Naive thymus-derived CD4-positive, alpha-beta T cell (primary cell): Measurements from ENCODE around the gene EPB41L2. TPM values are rescaled to one million over a fixed set of nuclear protein-coding genes. Genes with fewer than 3 reads are reported as not detected.

Experiments used
- ATAC-seq: fragments of 150-1000 bp; cut with Tn5 transposase; 2 replicates; pipeline ENCODE4 v1.10.0; 2021; ENCODE audit warnings: mild to moderate bottlenecking, moderate library complexity
- CTCF ChIA-PET: fragments of 350-600 bp; sonication (Branson Sonifier 250); formaldehyde crosslinking; loops from one replicate; lab custom pipeline; 2021; ENCODE audit warnings: antibody characterized with exemption; lab: Charles Lee
- POLR2A ChIA-PET: fragments of 350-600 bp; sonication (Branson Sonifier 250); formaldehyde crosslinking; loops from one replicate; lab custom pipeline; 2021; ENCODE audit warnings: antibody characterized with exemption, inconsistent platforms; lab: Charles Lee
- DNase-seq, 9 donors: peaks; one replicate each; pipeline versions ENCODE4 v3.0.0 to v3.0.0-alpha.2; 2020 to 2022; ENCODE audit warnings: mixed read lengths in 1 of 9
- H3K27ac ChIP-seq: one replicate; pipeline ENCODE4 v1.7.0; 2013; ENCODE audit warnings: mild to moderate bottlenecking, low read depth, low read length, moderate library complexity
- H3K27me3 ChIP-seq, 2 donors: one replicate each; pipeline ENCODE4 v1.7.0; 2013; ENCODE audit warnings: low read length in 2 of 2, mild to moderate bottlenecking in 2 of 2, moderate library complexity in 2 of 2; ENCODE audit not compliant: control insufficient read depth in 2 of 2, insufficient read depth in 2 of 2
- H3K36me3 ChIP-seq, 3 experiments: 1 replicate in 2 of 3; 2 replicates in 1 of 3; pipeline ENCODE4 v1.7.0; 2013; ENCODE audit warnings: low read length in 3 of 3, mild to moderate bottlenecking in 3 of 3, moderate library complexity in 1 of 3; ENCODE audit not compliant: insufficient read depth in 3 of 3, control insufficient read depth in 2 of 3
- H3K4me1 ChIP-seq, 2 donors: one replicate each; pipeline ENCODE4 v1.7.0; 2013; ENCODE audit warnings: low read length in 2 of 2, mild to moderate bottlenecking in 2 of 2, moderate library complexity in 1 of 2; ENCODE audit not compliant: control insufficient read depth in 2 of 2, insufficient read depth in 2 of 2
- H3K4me3 ChIP-seq: 2 replicates; pipeline ENCODE4 v1.7.0; 2013; ENCODE audit warnings: mild to moderate bottlenecking, low read length
- H3K9me3 ChIP-seq, 3 experiments: 1 replicate in 2 of 3; 2 replicates in 1 of 3; pipeline ENCODE4 v1.7.0; 2013; ENCODE audit warnings: low read length in 3 of 3; ENCODE audit not compliant: control insufficient read depth in 2 of 3
- H3K27ac Mint-ChIP-seq, 9 donors: one replicate each; pipeline ENCODE4 v1.8.0; 2020 to 2022; ENCODE audit warnings: mixed read lengths in 9 of 9, mild to moderate bottlenecking in 8 of 9, moderate library complexity in 5 of 9, inconsistent platforms in 2 of 9
- H3K27me3 Mint-ChIP-seq, 5 donors: one replicate each; pipeline ENCODE4 v1.8.0; 2021 to 2022; ENCODE audit warnings: mixed read lengths in 5 of 5, mild to moderate bottlenecking in 1 of 5
- H3K36me3 Mint-ChIP-seq, 5 donors: one replicate each; pipeline ENCODE4 v1.8.0; 2020 to 2022; ENCODE audit warnings: mixed read lengths in 5 of 5, mild to moderate bottlenecking in 3 of 5, inconsistent platforms in 1 of 5
- H3K4me1 Mint-ChIP-seq, 7 donors: one replicate each; pipeline ENCODE4 v1.8.0; 2020 to 2022; ENCODE audit warnings: mixed read lengths in 7 of 7, mild to moderate bottlenecking in 3 of 7, inconsistent platforms in 1 of 7
- H3K4me3 Mint-ChIP-seq, 10 donors: one replicate each; pipeline ENCODE4 v1.8.0; 2020 to 2022; ENCODE audit warnings: mild to moderate bottlenecking in 10 of 10, mixed read lengths in 10 of 10, moderate library complexity in 6 of 10, inconsistent platforms in 2 of 10
- H3K9me3 Mint-ChIP-seq, 11 donors: one replicate each; pipeline ENCODE4 v1.8.0; 2020 to 2022; ENCODE audit warnings: mixed read lengths in 11 of 11, mild to moderate bottlenecking in 4 of 11, inconsistent platforms in 1 of 11, moderate library complexity in 1 of 11
- intact Hi-C, 2 donors: fragments of 100-400 bp; cut with micrococcal nuclease; formaldehyde crosslinking; loops; one replicate each; pipeline ENCODE4 v1.15.1; 2023
- polyA plus RNA-seq, 2 donors: library from polyadenylated mRNA; unstranded; fragments of 300-500 nt; fragmentation: Illumina TruSeq; gene quantifications; one replicate each; pipeline ENCODE4 v1.2.3, GENCODE V29; 2021
- total RNA-seq, 6 experiments: library from RNA in 5 of 6; stranded (reverse) in 5 of 6; gene quantifications; 1 replicate in 5 of 6; 2 replicates in 1 of 6; pipeline ENCODE4 v1.2.3 and lab custom pipeline; 2021 to 2026

Gene EPB41L2
- total and polyA plus RNA-seq, 7 experiments from 2014 or later, result 4.6 to 26.9 (median 12.3) TPM

DNA sequence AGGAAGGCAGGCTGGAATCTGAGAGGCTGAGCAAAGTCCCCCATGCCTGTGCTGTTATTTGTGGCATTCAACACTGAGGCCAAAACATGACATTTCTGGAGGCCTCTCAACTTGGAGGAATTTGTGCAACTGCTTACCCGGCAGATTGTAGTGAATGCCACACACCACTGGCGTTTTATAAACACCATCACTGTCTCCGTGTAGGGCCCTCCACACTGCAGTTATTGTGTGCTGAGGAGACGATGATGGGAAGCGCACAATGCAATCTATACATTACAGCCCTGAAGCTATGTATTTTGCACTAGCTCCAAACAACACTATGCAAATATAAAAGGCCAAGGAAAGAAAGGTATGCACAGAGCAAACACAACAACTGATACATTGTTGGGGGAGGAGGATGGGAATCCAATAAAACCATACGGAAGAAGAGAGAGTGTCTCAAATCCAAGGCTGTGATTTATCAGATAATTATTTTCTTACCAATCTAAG, 129.3 kb downstream of the EPB41L2 start:
- Mint-ChIP-seq H3K4me1 (peaks cover 0 to 2% (median 0%) of the 10 kb centered on the region in 7 donors), H3K27me3 (peaks cover 0 to 2% (median 0%) of the 10 kb centered on the region in 5 donors), H3K9me3 (peaks cover 0 to 4% (median 0%) of the 10 kb centered on the region in 11 donors), H3K36me3 (peaks cover 0 to 5% (median 2%) of the 10 kb centered on the region in 5 donors), H3K4me3 (no peak overlapping the region), H3K27ac (no peak overlapping the region)
- H3K4me1 ChIP-seq, result no peaks in the 10 kb centered on the region
- POLR2A ChIA-PET, result no interaction called here
- H3K27ac ChIP-seq, result no peak overlapping the region
- H3K36me3 ChIP-seq, result no peaks in the 10 kb centered on the region
- ATAC-seq (no peak), DNase-seq (no peak)
- no peaks in the 10 kb centered on the region for H3K27me3 ChIP-seq
- intact Hi-C loops, result no loop called here
- H3K4me3 ChIP-seq, result no peak overlapping the region
- CTCF ChIA-PET, result no interaction called here
- no peaks in the 10 kb centered on the region for H3K9me3 ChIP-seq

- H3K27ac ChIP-seq, result no peak overlapping the region
- H3K27ac Mint-ChIP-seq, result no peak overlapping the region
- ChIA-PET CTCF (no interaction called here), POLR2A (interaction anchor here (0.6 kb wide), 2 partner anchors 213 to 1301 kb away, joined by 3 read pairs; no protein-coding TSS in a partner anchor)
- ATAC-seq, result no peak
- H3K27me3 Mint-ChIP-seq, result peaks cover 0 to 2% (median 0%) of the 10 kb centered on the region in 5 donors
- H3K9me3 Mint-ChIP-seq, result peaks cover 0 to 4% (median 0%) of the 10 kb centered on the region in 11 donors
- no peaks in the 10 kb centered on the region for H3K9me3 ChIP-seq
- no peaks in the 10 kb centered on the region for H3K4me1 ChIP-seq
- H3K36me3 Mint-ChIP-seq, result peaks cover 0 to 4% (median under 1%) of the 10 kb centered on the region in 5 donors
- no peak overlapping the region for H3K4me3 ChIP-seq
- no peaks in the 10 kb centered on the region for H3K36me3 ChIP-seq
- intact Hi-C loops, result no loop called here
- H3K27me3 ChIP-seq, result no peaks in the 10 kb centered on the region
- DNase-seq, result no peak
- H3K4me3 Mint-ChIP-seq, result no peak overlapping the region
- H3K4me1 Mint-ChIP-seq, result peaks cover 0 to 2% (median 0%) of the 10 kb centered on the region in 7 donors
These were observed 130.1 kb downstream of the EPB41L2 start for GRCh38 chr6:130932921-130933320.

DNA sequence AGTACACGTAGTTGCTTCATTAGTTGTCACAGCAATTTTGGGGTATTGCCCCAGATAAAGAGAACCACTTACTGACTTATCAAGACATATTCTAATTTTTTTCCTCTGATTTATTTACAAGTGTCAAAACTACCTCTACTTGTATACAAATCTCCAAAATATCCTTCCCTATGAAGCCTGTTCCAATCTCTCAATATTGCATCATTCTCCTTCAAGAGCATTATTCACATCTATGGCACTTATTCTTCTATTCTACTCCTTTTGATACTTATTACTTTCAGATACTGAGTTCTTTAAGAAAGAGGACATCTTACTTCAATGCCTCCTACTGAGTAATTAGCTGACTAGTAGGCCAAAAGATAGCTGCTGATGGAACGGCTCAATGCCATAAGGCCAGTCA, 130.6 kb downstream of the EPB41L2 start:
- H3K27ac Mint-ChIP-seq, result no peak overlapping the region
- H3K4me1 ChIP-seq, result no peaks in the 10 kb centered on the region
- peaks cover 0 to 2% (median 0%) of the 10 kb centered on the region in 5 donors for H3K27me3 Mint-ChIP-seq
- no peak overlapping the region for H3K4me3 ChIP-seq
- peaks cover 0 to 4% (median 0%) of the 10 kb centered on the region in 5 donors for H3K36me3 Mint-ChIP-seq
- H3K9me3 ChIP-seq, result no peaks in the 10 kb centered on the region
- no peak overlapping the region for H3K27ac ChIP-seq
- H3K27me3 ChIP-seq, result no peaks in the 10 kb centered on the region
- intact Hi-C loops, result no loop called here
- H3K4me1 Mint-ChIP-seq, result peaks cover 0 to 2% (median 0%) of the 10 kb centered on the region in 7 donors
- no peaks in the 10 kb centered on the region for H3K36me3 ChIP-seq
- H3K9me3 Mint-ChIP-seq, result peaks cover 0 to 4% (median 0%) of the 10 kb centered on the region in 11 donors
- ChIA-PET POLR2A (interaction anchor here (0.6 kb wide), 1 partner anchor 1301 kb away, joined by 3 read pairs; no protein-coding TSS in a partner anchor), CTCF (no interaction called here)
- ATAC-seq (no peak), DNase-seq (no peak)
- H3K4me3 Mint-ChIP-seq, result no peak overlapping the region

DNA sequence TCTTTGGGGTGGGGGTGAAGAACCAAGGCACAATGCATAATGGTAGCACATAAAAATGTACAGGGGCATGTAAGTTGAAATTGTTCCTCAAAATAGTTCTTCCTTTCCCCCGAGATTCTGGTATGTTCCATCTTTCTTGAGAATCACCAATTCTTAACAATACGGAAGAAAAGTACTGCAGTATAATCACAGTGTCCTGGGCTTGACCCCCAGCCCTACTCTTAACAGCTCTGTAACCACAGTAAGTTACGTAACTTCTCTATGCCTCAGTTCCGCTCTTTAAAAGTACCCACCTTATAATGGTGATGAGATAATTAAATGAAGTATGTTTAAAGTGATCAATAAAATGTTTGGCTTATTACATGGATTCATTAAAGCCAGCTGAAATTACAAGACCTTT, 131.4 kb downstream of the EPB41L2 start:
- POLR2A ChIA-PET, result no interaction called here
- H3K4me3 ChIP-seq, result no peak overlapping the region
- H3K4me1 Mint-ChIP-seq, result peaks cover 0 to 2% (median 0%) of the 10 kb centered on the region in 7 donors
- H3K27ac ChIP-seq, result no peak overlapping the region
- no peaks in the 10 kb centered on the region for H3K36me3 ChIP-seq
- peaks cover 0 to 4% (median 0%) of the 10 kb centered on the region in 11 donors for H3K9me3 Mint-ChIP-seq
- DNase-seq (no peak), ATAC-seq (peak; percentile 32)
- H3K27me3 Mint-ChIP-seq, result peaks cover 0 to 2% (median 0%) of the 10 kb centered on the region in 5 donors
- H3K36me3 Mint-ChIP-seq, result peaks cover 0 to 2% (median 0%) of the 10 kb centered on the region in 5 donors
- H3K4me3 Mint-ChIP-seq, result no peak overlapping the region
- no peaks in the 10 kb centered on the region for H3K4me1 ChIP-seq
- no peak overlapping the region for H3K27ac Mint-ChIP-seq
- no peaks in the 10 kb centered on the region for H3K27me3 ChIP-seq
- H3K9me3 ChIP-seq, result no peaks in the 10 kb centered on the region
- intact Hi-C loops, result no loop called here
- CTCF ChIA-PET, result no interaction called here

GRCh38 chr6:130929036-130929678, 133.9 kb downstream of the EPB41L2 start:
- no peak overlapping the region for H3K4me3 Mint-ChIP-seq
- peaks cover 0 to 2% (median 0%) of the 10 kb centered on the region in 7 donors for H3K4me1 Mint-ChIP-seq
- H3K27ac ChIP-seq, result no peak overlapping the region
- CTCF ChIA-PET, result no interaction called here
- H3K4me3 ChIP-seq, result no peak overlapping the region
- POLR2A ChIA-PET, result no interaction called here
- peaks cover 0 to 4% (median 0%) of the 10 kb centered on the region in 11 donors for H3K9me3 Mint-ChIP-seq
- no peak overlapping the region for H3K27ac Mint-ChIP-seq
- ATAC-seq (no peak), DNase-seq (no peak)
- peaks cover 0 to 2% (median 0%) of the 10 kb centered on the region in 5 donors for H3K27me3 Mint-ChIP-seq
- H3K4me1 ChIP-seq, result no peaks in the 10 kb centered on the region
- no peaks in the 10 kb centered on the region for H3K36me3 ChIP-seq
- H3K36me3 Mint-ChIP-seq, result peaks cover 0 to 7% (median 3%) of the 10 kb centered on the region in 5 donors
- H3K9me3 ChIP-seq, result no peaks in the 10 kb centered on the region
- intact Hi-C loops, result no loop called here
- no peaks in the 10 kb centered on the region for H3K27me3 ChIP-seq

GRCh38 chr6:130928158-130928912, 134.7 kb downstream of the EPB41L2 start:
- H3K4me1 Mint-ChIP-seq, result peaks cover 0 to 2% (median 0%) of the 10 kb centered on the region in 7 donors
- POLR2A ChIA-PET, result no interaction called here
- DNase-seq (no peak), ATAC-seq (peak; percentile 59)
- no peak overlapping the region for H3K4me3 Mint-ChIP-seq
- no peak overlapping the region for H3K27ac Mint-ChIP-seq
- Histone ChIP-seq H3K9me3 (no peaks in the 10 kb centered on the region), H3K36me3 (no peaks in the 10 kb centered on the region), H3K27ac (no peak overlapping the region), H3K4me1 (no peaks in the 10 kb centered on the region), H3K4me3 (no peak overlapping the region), H3K27me3 (no peaks in the 10 kb centered on the region)
- H3K27me3 Mint-ChIP-seq, result peaks cover 0 to 2% (median 0%) of the 10 kb centered on the region in 5 donors
- peaks cover 0 to 4% (median 0%) of the 10 kb centered on the region in 11 donors for H3K9me3 Mint-ChIP-seq
- intact Hi-C loops, result no loop called here
- CTCF ChIA-PET, result no interaction called here
- H3K36me3 Mint-ChIP-seq, result peaks cover 0 to 7% (median 3%) of the 10 kb centered on the region in 5 donors
